GM06990 (cell line): ENCODE results near the gene PDGFRB.
A peak's percentile ranks its signal among the peaks of the same experiment; 100 is the strongest.

Experiments used
- DNase-seq: peaks from one replicate; pipeline ENCODE4 v3.0.0-alpha.2; 2011; ENCODE audit not compliant: insufficient read length; ENCODE audit errors: extremely low read depth
- H3K27me3 ChIP-seq: replicated peaks from 2 replicates; pipeline ENCODE4 v1.6.0; 2011; ENCODE audit warnings: low read length; ENCODE audit not compliant: control insufficient read depth, insufficient read depth
- H3K36me3 ChIP-seq: 2 replicates; pipeline ENCODE4 v1.5.1; 2011; ENCODE audit warnings: low read length; ENCODE audit not compliant: control insufficient read depth, insufficient read depth
- H3K4me3 ChIP-seq: replicated peaks from 2 replicates; pipeline ENCODE4 v1.5.1; 2011; ENCODE audit warnings: low read depth, mild to moderate bottlenecking, control low read depth, low read length
- TF ChIP-seq, protein P1 (sequence below): IDR thresholded peaks from 2 replicates; pipeline ENCODE4 v1.5.1; 2011; ENCODE audit warnings: low read length, control low read depth, mild to moderate bottlenecking, inconsistent platforms; ENCODE audit not compliant: insufficient read depth, poor library complexity, severe bottlenecking

The PDGFRB gene

GRCh38 chr5:150157168-150157567 lies 1.5 kb upstream of the PDGFRB start:
- Histone ChIP-seq H3K27me3 (peaks cover 3% of the 10 kb centered on the region; the same call in 1 of the 2 replicates), H3K36me3 (no peaks in the 10 kb centered on the region), H3K4me3 (no peak overlapping the region)
- TF ChIP-seq, protein P1, sequence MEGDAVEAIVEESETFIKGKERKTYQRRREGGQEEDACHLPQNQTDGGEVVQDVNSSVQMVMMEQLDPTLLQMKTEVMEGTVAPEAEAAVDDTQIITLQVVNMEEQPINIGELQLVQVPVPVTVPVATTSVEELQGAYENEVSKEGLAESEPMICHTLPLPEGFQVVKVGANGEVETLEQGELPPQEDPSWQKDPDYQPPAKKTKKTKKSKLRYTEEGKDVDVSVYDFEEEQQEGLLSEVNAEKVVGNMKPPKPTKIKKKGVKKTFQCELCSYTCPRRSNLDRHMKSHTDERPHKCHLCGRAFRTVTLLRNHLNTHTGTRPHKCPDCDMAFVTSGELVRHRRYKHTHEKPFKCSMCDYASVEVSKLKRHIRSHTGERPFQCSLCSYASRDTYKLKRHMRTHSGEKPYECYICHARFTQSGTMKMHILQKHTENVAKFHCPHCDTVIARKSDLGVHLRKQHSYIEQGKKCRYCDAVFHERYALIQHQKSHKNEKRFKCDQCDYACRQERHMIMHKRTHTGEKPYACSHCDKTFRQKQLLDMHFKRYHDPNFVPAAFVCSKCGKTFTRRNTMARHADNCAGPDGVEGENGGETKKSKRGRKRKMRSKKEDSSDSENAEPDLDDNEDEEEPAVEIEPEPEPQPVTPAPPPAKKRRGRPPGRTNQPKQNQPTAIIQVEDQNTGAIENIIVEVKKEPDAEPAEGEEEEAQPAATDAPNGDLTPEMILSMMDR, result no peak
- no peak for DNase-seq

DNA sequence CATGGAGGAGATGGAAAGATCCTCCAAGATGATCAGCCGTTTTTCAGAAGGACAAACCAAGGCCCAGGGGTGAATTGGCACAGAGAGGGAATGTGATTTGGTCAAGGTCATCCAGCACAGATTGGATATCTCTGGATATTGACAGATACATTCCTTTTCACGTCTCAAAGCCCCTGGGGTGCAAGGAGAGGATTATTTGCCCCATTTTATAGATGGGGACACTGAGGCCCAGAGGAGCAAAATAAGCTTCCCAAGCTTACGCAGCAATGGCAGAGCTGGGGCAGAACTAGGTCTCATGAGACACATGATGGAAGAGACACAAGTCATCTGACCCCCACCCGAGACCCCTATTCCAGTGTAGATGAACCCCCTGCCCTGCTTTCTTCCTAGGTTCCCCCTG lies 895 bp upstream of the PDGFRB start:
- TF ChIP-seq, protein P1, result no peak
- no peaks in the 10 kb centered on the region for H3K36me3 ChIP-seq
- H3K27me3 ChIP-seq, result peaks cover 3% of the 10 kb centered on the region; the same call in 1 of the 2 replicates
- DNase-seq, result no peak
- H3K4me3 ChIP-seq, result no peak overlapping the region

DNA sequence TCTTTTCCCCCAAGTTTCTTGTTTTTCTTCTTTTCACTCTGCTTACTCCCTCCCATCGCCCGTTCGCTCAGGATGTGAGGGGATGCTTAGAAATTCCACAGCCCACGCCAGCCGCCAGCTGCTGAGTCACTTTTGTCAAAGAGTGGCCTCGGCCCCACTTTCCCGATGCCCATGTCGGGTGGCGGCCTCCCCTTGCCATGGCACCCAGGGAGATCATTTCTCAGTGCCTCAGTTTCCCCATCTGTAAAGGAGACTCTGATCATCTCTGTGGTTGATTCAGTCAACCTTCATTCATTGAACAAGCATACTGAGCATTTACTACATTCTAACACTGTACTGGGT lies 353 bp upstream of the PDGFRB start:
- TF ChIP-seq, protein P1, result no peak
- Histone ChIP-seq H3K27me3 (peaks cover 3% of the 10 kb centered on the region; the same call in 1 of the 2 replicates), H3K36me3 (no peaks in the 10 kb centered on the region), H3K4me3 (peak overlapping the region; percentile 34)
- no peak for DNase-seq

DNA sequence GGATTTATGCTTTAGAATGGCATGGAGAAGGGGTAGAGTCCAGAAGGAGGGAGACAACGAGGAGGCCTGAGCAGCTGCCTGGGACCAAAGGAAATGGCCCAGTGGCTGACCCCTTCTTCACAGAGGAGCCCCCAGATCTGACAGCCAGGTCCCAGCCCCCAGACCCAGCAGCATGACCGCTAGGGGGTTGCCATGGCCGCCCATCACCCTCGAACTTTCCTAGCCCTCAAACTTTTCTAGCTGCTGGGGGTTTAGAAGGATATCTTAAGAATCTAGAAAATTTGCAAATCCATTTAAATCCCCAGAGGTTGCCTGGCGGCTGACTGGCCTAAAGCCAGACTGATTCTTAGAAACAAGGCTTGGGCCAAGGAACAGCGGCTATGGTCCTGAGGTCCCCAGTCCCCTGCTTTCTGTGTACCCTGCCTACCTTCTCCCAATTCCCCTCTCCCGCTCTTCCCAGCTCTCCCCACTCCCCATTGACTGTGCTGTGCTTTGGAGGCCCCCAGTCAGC lies 972 bp downstream of the PDGFRB start:
- DNase-seq, result no peak
- no peak overlapping the region for H3K4me3 ChIP-seq

GRCh38 chr5:150153957-150154617 lies 1.6 kb downstream of the PDGFRB start:
- Histone ChIP-seq H3K27me3 (peaks cover 3% of the 10 kb centered on the region; the same call in 1 of the 2 replicates), H3K4me3 (no peak overlapping the region), H3K36me3 (no peaks in the 10 kb centered on the region)
- DNase-seq, result no peak
- TF ChIP-seq, protein P1, result no peak

More for the DNA sequence above, 972 bp downstream of the PDGFRB start:
- Histone ChIP-seq H3K27me3 (peaks cover 3% of the 10 kb centered on the region; the same call in 1 of the 2 replicates), H3K36me3 (no peaks in the 10 kb centered on the region)
- TF ChIP-seq, protein P1, result no peak

GRCh38 chr5:150153483-150153882 lies 2.2 kb downstream of the PDGFRB start:
- DNase-seq, result no peak
- Histone ChIP-seq H3K4me3 (no peak overlapping the region), H3K36me3 (no peaks in the 10 kb centered on the region), H3K27me3 (peaks cover 3% of the 10 kb centered on the region; the same call in 1 of the 2 replicates)
- TF ChIP-seq, protein P1, result no peak
